Raji (cell line): ENCODE data around the gene TRPM8.

Experiments
- POLR2A ChIP-seq: IDR thresholded peaks from 2 replicates; pipeline ENCODE4 v1.6.1; 2011; ENCODE audit warnings: low read depth, low read length, control low read depth; ENCODE audit not compliant: insufficient read depth

The TRPM8 gene

GRCh38 chr2:233929352-233930022, 12.3 kb downstream of the TRPM8 start:
- no peak for TF ChIP-seq POLR2A

GRCh38 chr2:233934524-233934923, 17.4 kb downstream of the TRPM8 start:
- no peak for TF ChIP-seq POLR2A

GRCh38 chr2:233935426-233935825, 18.3 kb downstream of the TRPM8 start:
- TF ChIP-seq POLR2A: no peak

- no peak for TF ChIP-seq POLR2A
These were observed 18.9 kb downstream of the TRPM8 start for GRCh38 chr2:233936089-233936488.

GRCh38 chr2:233938676-233939370, 21.6 kb downstream of the TRPM8 start:
- TF ChIP-seq POLR2A: no peak

- no peak for TF ChIP-seq POLR2A
These were observed 23.5 kb downstream of the TRPM8 start for GRCh38 chr2:233940376-233941276.

- TF ChIP-seq POLR2A: no peak
These were observed 25.6 kb downstream of the TRPM8 start for GRCh38 chr2:233942731-233943130.

- no peak for TF ChIP-seq POLR2A
These were observed 27.1 kb downstream of the TRPM8 start for GRCh38 chr2:233944269-233944668.

GRCh38 chr2:233944722-233945121, 27.5 kb downstream of the TRPM8 start:
- TF ChIP-seq POLR2A: no peak

GRCh38 chr2:233945146-233945545, 28.0 kb downstream of the TRPM8 start:
- TF ChIP-seq POLR2A: no peak

- TF ChIP-seq POLR2A: no peak
These were observed 33.1 kb downstream of the TRPM8 start for GRCh38 chr2:233950078-233950825.

GRCh38 chr2:233952335-233952734, 35.2 kb downstream of the TRPM8 start:
- no peak for TF ChIP-seq POLR2A

- no peak for TF ChIP-seq POLR2A
These were observed 36.1 kb downstream of the TRPM8 start for GRCh38 chr2:233953087-233953801.

- no peak for TF ChIP-seq POLR2A
These were observed 43.0 kb downstream of the TRPM8 start for GRCh38 chr2:233960203-233960602.
